GM19035 (cell line): ENCODE measurements around the gene P2RX6.
A peak's percentile ranks its signal among the peaks of the same experiment; 100 is the strongest.
"Not testable (repeated sequence)": the region's sequence is repeated elsewhere in the genome, so short reads cannot be mapped to it uniquely, and the experiment has no call there.

Experiments
- ATAC-seq: cut with Tn5 transposase; IDR thresholded peaks from one replicate; pipeline ENCODE4 v1.9.1; 2021; ENCODE audit not compliant: unreplicated experiment

The P2RX6 gene

DNA sequence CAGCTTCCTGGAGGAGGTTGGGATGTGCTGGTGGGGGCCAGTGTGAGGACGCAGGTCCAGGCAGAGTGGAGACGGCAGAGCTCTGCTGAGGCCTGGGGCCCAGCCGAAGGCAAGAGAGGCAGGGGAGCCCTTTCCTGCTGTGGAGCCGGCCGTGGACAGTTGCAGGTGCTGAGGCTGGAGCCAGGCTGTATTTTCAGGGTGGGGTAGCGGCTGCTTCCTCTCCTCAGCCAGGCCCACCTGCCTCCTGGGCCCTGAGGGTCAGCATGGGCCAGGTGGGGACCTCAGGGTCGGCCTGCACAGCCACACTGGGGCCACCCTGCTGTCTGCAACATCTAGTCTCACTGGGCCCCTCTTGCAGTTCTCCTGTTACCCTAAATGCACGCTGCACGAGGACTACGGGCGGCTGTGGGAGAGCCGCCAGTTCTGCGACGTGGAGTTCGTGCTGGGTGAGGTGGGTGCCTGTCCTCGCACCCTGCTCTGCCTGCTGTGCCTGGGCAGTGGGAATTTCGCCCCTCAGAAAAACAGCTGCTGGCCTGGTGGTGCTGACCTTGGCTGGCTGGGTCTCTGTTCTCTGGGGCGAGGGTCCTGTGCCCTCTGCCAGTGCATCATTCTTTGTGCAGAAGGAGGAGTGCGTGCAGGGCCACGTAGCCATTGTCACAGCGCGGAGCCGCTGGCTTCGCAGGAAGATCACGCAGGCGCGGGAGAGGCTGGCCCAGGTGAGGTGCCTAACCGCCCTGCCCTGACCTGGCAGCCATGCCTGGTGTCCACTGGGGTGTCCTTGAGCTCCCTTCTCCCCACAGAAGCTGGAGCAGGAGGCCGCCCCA lies 21.4 kb upstream of the P2RX6 start:
- no peak for ATAC-seq

DNA sequence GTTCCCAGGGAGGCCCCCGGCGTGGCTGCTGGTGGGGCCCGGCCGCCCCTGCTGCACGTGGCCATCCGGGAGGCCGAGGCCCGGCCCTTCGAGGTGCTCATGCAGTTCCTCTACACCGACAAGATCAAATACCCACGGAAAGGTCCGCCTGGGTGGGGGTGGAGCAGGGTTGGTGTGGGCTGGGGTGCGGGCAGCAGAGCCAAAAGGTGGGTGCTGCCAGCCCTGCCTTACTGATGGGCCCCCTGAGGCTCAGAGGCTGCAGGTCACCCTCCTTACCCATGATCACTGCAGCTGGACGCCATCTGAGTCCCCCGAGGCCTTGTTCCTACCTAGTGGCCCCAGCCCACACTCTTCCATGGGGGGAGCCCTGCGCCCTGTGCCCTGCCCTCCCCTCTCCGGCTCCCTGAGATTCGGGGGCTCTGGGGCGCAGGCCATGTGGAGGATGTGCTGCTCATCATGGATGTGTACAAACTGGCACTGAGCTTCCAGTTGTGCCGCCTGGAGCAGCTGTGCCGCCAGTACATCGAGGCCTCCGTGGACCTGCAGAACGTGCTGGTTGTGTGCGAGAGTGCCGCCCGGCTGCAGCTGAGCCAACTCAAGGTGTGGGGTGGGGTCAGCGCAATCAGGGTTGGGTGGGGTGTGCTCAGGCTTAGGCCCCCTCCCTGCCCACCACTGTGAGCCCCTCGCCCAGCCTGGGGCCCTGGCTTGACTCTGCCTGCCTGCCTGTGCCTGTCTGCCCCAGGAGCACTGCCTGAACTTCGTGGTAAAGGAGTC lies 20.6 kb upstream of the P2RX6 start:
- ATAC-seq, result no peak

DNA sequence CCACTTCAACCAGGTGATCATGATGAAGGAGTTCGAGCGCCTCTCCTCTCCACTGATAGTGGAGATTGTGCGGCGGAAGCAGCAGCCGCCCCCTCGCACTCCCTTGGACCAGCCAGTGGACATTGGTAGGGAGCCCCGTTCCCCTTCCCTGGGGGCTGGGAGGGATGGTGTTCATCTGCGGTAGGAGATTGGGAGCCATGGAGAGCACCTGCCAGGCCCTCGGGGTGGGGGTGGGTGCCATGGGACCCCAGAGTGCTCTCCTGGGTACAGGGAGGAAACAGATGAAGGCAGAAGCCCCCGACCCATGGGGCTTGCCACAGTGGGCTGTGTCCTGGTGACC lies 20.1 kb upstream of the P2RX6 start:
- no peak for ATAC-seq

DNA sequence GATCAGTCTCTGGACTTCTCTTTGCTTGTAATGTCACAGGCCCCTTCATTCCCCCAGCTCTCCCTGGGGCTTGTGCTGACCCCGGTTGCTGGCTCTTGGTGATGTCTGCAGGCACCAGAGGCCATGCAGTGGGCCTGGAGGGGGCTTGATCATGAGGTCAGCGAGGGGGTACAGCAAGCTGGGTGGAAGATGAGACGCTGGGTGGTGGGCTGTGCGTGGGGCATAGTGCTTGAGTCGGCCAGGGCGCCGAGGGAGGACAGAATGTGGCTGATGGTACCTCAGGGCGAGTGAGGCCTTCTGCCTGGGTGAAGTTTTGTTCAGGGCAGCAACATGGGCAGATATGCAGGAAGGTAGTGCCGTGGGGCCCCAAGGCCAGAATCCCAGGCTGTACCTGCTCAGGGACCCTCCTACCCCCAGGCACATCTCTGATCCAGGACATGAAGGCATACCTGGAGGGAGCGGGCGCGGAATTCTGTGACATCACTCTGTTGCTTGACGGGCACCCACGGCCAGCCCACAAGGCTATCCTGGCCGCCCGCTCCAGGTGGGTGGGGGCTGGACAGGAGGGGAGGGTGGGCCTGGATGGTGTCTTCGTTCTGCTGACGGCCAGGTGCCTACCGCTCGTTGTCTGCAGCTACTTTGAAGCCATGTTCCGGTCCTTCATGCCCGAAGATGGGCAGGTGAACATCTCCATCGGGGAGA lies 19.5 kb upstream of the P2RX6 start:
- no peak for ATAC-seq

DNA sequence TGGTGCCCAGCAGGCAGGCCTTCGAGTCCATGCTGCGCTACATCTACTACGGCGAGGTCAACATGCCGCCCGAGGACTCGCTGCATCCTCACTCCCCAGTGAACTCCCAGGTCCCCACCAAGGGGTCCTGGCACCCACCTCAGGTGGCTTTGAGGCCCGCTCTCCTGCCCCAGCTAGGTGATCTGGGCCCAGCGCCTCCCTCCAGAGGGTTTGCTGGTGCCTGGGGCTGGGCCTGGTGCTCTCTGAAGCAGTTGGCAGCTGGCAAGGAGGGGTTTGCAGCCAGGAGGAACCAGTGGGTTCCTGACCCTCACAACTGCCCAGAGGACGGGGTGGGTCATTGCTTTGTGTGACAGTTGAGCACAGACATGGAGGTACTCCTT lies 18.9 kb upstream of the P2RX6 start:
- no peak for ATAC-seq

DNA sequence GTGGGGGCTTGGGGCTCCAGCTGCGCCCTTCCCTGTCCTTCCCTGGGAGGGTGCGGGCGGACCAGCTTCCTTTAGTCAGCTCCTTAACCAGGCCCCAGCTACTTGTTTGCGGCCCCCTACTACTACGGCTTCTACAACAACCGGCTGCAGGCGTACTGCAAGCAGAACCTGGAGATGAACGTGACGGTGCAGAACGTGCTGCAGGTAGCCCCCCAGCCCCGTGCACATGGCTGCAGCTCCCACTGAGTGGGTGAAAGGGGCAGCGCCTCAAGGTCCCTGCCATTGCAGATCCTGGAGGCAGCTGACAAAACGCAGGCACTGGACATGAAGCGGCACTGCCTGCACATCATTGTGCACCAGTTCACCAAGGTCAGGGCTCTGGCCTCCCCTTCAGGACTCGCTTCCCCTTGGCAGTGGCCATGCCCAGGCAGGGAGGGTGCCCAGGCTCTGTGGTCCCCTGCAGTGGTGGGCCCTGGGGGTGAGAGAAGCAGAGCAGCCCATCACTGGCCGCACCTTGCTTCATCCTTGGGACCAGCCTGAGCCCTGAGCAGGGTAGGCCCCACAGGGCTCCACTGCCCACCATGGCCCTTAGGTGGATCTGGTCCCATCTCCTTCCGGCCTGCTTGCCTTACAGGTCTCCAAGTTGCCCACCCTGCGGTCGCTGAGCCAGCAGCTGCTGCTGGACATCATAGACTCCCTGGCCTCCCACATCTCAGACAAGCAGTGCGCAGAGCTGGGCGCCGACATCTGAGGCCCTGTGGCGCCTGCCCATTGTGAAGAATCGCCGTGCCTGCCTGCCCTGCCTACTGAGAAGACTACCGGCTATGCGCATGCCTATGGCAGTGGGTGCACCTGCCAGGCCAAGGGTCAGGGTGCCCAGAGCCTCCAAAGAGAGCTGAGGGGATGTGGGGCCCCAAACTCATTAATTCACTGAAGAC lies 18.1 kb upstream of the P2RX6 start:
- no peak for ATAC-seq

DNA sequence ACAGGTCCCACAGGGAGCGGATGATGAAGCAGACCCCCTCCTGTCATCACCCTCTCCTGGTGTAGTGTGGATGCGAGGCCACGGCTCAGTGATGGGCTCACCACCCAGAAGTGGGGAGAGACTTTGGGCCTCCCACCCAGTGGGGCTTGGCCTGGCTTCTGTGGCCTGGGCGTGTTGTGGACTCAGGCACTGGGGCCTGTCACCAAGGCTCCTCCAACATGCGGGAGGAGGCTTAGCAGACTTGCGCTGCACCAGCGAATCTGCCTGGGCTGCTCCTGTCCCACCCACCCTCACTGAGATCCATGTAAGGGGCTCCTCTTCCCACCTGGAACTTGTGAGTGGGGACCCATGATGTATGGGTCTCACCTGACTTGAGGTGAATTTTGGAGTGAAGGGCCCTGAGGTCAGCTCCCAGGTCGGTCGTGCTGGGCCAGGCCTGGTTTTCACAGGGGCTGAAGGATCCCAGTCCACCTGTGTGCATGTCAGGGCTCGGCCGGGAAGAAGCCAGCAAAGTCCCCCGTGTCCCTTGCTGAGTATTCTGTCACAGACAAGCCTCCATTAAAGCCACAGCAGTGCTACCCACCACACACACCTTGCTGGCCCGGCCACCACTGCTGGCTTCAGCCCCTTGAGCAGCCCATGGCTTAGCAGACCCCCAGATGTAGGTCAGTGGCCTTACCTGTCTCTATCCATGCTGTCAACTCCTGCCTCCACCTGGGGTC lies 17.3 kb upstream of the P2RX6 start:
- ATAC-seq, result no peak

DNA sequence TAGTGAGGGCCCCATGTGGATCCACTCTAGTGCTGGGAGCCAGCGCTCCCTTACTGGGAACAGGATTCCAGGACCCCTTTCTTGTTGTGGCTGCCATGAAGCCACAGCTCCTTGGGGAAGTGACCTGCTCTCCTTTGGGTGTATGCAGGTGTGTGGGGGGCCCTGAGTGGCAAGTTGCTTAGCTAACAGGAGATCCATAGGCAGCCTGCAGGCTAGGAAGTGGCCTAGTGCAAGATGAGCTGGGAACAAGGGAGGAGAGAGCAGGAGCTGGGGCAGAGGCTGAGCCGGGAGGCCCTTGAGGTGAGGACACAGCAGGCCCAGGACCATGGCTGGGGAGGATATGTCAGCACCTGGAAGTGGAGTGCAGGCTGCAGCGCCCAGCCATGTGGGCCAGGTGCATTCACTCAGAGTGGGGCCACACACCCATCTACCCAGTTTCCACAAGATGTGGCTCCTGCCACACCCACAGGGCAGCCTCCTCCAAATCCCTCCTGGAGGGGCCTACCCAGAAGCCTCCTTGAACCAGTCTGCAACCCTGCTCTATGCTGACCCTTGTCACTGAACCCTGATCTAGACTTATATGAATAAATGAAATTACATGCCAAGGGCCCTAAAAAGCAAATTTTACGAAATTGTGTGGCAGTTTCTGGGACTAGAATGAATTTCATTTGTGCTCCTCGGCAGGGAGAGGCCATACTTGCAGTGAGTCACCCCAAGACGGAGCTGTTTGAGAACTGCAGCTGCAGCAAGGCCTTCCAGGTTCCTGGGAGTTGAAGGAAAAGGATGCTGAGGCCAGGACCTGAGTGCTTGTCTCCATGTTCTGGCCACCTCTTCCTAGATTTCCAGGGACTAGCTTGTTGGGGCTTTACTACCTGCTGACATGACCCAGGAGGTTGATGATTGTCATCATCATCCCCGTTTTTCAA lies 16.3 kb upstream of the P2RX6 start:
- ATAC-seq, result no peak

DNA sequence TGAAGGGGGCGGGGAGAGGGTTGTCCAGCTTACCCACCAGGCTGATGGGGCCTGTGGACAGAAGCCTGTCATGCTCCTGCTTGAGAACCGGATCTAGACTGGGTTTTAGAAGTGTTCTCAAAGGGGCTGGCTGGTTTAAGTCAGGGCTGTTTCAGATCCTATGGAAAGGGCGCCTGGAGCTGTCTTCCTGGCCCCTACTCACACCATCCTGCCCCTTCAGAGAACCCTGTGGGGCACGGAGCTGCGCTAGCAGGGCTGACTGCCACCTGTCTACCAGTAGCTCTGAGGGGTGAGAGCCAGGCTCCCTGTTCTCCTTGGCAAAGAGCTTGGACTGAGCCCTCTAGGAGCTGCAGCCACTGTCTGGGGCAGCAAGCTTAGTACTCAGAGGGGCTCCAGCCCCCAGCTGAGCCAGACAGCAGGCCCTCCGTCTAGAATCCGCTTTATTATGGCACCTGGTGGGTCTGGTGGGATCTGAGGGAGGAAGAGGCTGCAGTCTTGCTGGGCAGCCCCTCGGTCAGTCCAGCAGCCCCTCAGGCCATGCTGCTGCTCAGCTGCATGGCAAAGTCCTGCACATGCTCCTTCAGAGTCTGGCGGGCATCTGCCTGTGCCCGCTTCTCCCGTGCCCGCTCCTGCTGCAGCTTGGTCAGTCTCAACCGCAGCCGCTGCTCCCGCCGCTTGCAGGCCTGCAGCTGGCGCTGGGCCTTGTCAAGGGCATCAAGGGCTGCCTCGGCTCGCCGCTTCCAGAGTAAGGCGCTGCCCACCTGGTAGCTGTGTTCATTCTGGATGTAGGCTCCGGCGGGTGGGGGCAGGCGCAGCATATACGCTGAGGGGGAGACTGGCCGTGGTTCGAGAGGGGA lies 15.4 kb upstream of the P2RX6 start:
- no peak for ATAC-seq

DNA sequence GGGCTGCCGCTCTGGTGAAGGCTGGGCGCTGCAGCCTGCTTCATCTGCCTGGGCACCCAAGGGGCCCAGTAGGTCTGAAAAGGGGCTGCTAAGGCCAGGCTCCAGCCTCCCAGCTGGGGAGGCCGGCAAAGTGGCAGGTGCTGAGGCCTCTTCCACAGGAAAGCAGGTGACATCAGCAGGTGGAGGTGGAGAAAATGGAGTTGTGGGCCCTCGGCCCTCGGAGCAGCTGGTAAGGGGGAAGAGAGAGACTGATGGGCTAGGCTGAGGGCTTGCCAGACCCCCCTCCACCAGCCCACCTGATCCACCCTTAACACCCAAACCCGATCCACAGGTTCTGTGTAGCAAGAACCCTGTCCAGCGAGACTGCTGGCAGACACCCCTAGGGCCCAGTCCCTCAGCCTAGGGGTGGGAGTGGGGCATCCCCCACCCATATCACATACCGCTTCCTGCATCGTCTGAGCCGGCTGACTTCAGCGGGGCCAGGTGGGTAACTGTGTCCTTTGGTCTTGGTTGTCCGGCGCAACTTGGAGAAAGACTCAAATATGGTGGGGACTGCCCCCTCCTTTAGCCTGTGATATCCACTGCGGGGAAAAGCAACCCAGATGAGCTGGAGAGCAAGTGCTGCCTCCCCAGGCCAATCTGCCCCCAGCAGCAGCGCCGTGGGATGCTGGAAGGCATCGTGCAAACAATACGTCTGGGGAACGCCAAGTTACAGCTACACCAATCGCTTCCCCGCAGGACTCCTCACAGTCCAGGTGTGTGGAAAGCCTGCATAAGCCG lies 14.6 kb upstream of the P2RX6 start:
- no peak for ATAC-seq

DNA sequence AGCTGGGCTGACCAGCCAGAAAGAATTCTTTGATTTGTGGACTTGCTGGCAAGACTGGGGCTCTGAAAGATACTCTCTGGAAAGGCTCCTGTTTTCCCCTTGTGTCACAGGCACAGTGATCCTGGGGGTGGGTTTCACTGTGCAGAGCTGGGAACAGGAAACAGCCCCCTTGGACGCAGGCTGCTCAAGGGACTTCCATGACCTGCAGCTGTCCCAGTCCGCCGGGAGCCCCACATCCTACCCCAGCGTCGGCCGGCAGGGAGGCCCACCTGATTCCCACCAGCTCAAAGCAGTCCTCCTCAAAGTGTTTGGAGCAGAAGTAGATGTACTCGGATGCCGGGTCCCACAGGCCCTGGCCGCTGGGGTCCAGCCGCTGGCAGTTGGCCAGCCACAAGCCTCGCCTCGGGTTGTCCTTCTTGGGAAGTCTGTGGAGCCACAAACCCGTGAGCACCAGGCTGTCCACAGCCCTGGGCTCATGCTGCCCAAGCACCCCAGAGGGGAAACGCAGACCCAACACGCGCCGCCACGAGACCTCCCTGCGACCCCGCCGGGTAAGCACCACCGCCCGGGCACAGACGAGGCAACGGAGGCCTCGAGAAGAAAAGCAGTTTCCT lies 13.9 kb upstream of the P2RX6 start:
- ATAC-seq, result peak; percentile 29

DNA sequence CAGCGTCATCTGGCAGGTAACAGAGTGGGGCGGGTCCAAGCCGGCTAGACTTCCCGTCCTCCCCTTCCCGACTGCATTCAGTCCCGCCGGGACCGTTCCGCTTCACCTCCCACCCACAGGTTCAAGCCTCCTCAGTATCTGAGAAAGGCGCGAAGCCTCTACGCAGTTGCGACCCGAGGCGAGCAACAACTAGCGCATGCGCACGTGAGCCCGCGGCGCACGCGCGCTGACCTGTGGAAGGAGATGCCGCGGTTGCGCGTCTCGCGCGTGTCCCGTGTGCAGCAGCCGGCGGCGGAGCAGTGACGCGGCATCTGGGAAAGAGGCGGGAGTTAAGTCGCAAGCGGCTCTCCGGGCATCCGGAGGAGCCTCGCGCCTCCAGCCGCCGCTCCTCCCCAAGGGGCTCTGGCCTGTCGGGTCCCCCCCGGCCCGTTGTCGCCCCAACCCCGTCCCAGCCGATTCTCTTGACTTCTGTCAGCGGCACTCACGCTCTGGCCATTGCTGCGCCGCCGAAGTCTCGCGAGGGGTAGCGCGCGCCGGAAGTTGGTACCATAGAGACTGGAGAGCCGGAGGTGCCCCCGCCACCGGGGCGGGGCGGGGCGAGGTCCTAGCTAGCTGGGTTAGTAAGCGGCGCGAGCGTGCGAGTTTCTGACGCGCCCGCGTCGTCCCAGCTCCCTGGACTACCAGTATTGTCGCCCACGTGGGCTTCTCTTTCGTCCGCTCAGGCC lies 13.2 kb upstream of the P2RX6 start, which contains the start of gene THAP7:
Gene THAP7, minus strand, starts transcription at position 518 of the 725 bp plus-strand sequence. Its CDS starts 207 bp downstream, at position 311.
- ATAC-seq, result peak; percentile 79

DNA sequence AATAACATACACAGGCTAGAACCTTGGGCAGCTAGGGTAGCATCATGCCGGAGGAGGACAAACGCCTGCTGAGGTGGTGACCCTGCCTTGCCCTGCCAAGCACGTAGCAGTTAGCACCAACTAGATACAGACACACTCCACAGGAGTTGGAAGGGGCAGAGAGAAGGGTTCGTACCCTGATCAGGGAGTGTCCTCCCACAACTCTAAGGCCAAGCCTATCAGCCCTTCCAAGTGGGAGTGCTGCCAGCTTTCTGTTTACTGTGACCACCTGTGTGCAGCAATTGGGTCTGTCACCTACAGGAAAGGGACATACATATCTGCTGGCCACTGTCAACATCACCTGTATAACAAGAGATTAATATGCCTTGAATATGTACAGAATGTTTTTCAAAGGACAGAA lies 11.2 kb upstream of the P2RX6 start:
- ATAC-seq, result no peak

DNA sequence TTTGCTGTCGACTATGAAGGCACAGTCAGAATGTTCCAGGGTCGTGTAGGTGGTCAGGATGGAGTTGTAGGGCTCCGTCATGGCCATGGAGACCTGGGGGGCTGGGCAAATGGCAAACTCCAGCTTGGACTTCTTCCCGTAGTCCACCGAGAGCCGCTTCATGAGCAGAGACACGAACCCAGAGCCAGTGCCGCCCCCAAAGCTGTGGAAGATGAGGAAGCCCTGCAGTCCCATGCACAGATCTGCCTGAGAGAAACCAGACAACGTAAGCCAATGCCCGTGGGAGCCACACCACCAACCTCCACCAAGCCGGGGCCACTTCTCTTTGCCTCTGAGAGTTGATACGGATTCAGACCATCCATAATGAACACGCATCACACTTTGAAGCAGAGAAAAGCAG lies 5.8 kb upstream of the P2RX6 start:
- ATAC-seq, result not testable (repeated sequence)

DNA sequence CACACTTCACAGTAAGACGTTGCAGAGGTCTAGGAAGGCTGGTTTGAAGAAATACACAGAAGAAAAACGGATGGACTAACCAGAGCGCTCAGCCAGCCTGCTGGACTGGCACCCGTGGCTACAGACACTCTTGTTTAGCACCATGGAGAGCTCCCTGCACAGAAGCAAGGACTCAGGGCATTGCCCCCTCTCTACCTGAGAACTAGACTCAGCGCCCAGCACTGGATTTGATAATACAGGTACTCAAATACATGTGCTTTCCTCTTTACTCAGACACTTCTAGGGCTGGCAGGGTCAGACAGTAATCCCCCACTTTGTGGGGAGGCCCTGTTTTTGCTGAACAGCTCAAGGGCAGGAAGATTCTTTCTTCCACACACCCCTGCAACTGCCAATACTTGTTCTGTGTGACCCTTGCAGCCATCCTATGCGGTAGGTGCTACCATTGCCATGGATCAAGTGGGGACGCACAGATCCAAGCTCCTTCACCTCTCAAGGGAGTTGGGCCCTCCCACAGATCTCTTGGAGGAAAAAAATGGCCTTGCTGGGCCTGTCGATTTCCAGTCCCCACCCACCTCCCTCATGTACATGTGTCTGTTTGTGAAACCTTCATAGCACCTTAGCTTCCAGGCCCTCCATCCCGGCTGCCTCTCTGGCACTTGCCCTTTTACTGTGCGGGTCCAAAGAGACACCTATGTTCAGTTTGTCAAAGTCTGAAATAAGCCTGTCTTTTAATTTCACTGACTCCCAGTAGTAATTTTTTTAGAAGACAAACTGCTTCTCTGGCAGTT lies 5.1 kb upstream of the P2RX6 start:
- no peak for ATAC-seq
